ENCODE data around the gene METTL4.
A peak's percentile ranks its signal among the peaks of the same experiment; 100 is the strongest.

The METTL4 gene, protein sequence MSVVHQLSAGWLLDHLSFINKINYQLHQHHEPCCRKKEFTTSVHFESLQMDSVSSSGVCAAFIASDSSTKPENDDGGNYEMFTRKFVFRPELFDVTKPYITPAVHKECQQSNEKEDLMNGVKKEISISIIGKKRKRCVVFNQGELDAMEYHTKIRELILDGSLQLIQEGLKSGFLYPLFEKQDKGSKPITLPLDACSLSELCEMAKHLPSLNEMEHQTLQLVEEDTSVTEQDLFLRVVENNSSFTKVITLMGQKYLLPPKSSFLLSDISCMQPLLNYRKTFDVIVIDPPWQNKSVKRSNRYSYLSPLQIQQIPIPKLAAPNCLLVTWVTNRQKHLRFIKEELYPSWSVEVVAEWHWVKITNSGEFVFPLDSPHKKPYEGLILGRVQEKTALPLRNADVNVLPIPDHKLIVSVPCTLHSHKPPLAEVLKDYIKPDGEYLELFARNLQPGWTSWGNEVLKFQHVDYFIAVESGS

DNA sequence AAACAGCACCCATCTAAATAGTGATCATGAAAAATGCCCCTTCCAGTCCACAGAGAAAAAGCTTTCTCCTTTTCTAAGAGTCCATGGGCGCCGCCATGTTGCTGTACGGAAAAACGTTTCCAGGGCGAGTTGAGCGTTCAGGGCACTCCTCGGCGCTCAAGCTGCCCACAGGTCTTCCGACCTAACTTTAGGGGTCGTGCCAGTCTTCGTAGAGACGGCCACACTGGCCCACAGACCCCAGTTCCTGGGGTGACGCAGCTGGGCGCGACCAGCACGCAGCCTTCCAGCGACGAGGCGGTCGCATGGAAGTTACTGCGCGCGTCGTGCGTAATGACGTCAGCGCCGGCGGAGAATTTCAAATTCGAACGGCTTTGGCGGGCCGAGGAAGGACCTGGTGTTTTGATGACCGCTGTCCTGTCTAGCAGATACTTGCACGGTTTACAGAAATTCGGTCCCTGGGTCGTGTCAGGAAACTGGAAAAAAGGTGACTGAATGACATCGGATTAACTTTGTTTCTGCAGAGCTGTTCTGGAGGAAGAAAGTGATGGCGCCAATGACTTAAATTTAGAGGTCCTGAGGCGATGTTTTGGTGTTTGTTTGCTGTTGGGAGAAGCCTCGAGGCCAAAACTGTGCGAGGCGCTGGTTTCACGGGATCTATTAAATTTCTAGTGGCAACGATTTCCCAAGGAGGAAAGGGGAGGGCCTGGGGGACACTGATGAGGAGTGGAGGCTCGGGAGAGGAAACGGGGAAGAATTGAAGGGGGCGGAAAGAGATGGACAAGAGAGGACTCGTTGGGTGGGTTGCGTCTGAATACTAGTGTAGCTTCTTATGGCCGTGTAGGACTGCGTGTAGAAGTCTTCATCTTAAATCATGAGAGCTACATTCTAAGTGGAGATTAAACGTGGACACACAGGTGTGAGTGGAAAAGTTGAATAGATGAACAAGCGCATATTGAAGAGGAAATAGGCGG is at the start of gene METTL4, which contains the start of gene NDC80:
TSS of gene METTL4 (minus strand) at position 306 of the 971 bp plus-strand sequence. CDS start 4,289 bp downstream, outside the sequence.
TSS of gene NDC80 (plus strand) at position 358 of the 971 bp plus-strand sequence. CDS start 1,429 bp downstream, outside the sequence.
- TF ChIP-seq, protein P1, sequence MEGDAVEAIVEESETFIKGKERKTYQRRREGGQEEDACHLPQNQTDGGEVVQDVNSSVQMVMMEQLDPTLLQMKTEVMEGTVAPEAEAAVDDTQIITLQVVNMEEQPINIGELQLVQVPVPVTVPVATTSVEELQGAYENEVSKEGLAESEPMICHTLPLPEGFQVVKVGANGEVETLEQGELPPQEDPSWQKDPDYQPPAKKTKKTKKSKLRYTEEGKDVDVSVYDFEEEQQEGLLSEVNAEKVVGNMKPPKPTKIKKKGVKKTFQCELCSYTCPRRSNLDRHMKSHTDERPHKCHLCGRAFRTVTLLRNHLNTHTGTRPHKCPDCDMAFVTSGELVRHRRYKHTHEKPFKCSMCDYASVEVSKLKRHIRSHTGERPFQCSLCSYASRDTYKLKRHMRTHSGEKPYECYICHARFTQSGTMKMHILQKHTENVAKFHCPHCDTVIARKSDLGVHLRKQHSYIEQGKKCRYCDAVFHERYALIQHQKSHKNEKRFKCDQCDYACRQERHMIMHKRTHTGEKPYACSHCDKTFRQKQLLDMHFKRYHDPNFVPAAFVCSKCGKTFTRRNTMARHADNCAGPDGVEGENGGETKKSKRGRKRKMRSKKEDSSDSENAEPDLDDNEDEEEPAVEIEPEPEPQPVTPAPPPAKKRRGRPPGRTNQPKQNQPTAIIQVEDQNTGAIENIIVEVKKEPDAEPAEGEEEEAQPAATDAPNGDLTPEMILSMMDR (IDR thresholded peaks at IDR 0.05; ENCODE audit: borderline replicate concordance, insufficient read depth, low read depth, low read length) = no peak

DNA sequence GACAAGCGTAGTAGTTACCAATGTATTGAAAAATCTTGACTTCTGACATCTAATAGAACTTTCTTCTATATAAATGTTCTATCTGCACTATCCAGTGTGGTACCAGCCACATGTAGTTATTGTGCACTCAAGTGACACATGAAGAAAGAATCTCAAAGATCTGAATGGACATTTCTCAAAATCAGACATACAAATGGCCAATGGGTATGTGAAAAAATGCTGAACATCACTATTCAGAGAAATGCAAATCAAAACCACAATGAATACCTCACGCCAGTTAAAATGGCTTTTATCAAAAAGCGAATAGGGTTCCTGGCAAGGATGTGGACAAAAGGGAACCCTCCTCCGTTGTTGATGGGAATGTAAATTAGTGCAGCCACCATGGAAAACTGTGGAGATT is 46.7 kb upstream of the METTL4 start:
- no peak overlapping the region for H3K4me3 ChIP-seq (ENCODE audit: low read depth, low read length)
- TF ChIP-seq, protein P1 (IDR thresholded peaks at IDR 0.05; ENCODE audit: borderline replicate concordance, insufficient read depth, low read depth, low read length) = no peak

More for the DNA sequence above, at the start of gene METTL4, which contains the start of gene NDC80:
- H3K4me3 ChIP-seq (ENCODE audit: low read depth, low read length) = peak within 1 kb of the TSS; percentile 68

DNA sequence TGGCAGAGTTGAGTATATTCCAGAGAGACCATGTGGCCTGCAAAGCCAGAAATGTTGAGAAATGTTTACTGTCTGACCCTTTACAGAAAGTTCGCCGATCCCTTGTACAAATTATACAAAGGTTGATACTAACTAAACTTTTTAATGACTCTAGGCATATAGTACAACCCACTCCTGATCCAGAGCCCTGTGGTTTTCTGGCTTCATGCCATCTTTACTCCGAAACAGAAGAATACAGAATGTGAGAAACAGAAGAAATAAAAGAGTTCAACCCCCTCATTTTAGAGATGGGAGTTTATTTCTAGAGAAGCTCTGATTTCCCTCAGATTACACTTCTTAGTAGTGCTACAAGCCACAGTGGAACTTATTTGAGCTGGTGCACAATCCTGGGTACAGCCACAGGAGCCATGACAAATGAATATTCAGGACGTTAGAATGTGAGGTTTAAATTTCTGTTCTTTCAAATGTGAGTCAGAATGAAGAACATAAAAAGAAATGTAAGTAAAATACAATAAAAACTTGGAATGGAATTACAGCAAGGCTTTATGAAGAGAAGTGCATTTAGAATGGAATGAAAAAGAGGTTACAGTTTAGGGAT is 46.2 kb upstream of the METTL4 start:
- H3K4me3 ChIP-seq (ENCODE audit: low read depth, low read length) = no peak overlapping the region
- TF ChIP-seq, protein P1 (IDR thresholded peaks at IDR 0.05; ENCODE audit: borderline replicate concordance, insufficient read depth, low read depth, low read length) = no peak

DNA sequence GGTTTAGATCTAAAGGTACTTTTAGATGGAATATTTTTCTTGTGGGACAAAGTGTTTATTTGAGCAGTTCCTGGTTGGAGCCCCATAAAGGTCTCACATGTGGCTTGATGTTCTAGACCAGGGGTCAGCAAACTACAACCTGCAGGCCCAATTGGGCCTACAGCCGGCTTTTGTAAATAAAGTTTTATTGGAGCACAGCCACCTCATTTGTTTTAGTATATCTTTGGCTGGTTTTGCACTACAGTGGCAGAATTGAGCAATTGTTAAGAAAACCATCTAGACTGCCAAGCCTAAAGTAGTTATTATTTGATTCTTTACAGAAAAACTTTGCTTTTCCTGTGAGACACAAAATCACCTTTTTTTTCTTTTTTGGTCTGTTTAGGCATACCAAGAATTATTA is 41.7 kb upstream of the METTL4 start:
- no peak overlapping the region for H3K4me3 ChIP-seq (ENCODE audit: low read depth, low read length)
- TF ChIP-seq, protein P1 (IDR thresholded peaks at IDR 0.05; ENCODE audit: borderline replicate concordance, insufficient read depth, low read depth, low read length) = no peak

DNA sequence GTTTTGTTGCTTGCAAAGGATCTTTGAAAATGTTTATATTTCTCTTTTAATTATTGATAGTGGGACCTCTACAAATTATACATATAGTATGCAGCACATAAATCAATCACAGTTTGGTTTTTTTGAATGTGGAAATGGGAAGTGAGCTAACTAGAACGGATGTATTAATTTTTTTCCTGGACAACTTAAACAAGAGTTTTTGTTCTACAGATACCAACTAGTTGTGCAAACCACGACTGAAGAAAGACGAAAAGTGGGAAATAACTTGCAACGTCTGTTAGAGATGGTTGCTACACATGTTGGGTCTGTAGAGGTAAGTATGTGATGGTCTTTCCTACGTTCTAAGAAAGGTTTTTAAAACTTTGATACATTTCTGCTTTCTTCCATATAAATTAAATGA is 39.2 kb upstream of the METTL4 start:
- H3K4me3 ChIP-seq (ENCODE audit: low read depth, low read length) = no peak overlapping the region
- TF ChIP-seq, protein P1 (IDR thresholded peaks at IDR 0.05; ENCODE audit: borderline replicate concordance, insufficient read depth, low read depth, low read length) = no peak

DNA sequence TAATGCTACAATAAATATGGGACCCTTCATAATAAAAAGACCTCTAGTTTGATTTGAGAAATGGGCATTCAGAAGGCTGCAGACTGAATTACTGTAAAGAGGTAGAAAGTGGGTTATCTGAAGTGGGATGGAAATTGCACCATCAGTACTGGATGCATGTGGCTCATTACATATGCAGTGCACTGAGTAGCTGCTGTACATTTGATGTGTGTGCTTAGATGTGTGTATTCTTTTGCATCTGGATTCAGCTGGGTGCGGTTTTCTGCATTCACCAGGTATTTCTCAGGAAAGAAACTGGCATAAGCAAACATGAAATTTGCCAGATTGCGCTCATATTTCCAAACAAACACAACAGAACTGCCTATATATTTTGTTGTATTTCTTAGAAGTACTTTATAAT is 38.3 kb upstream of the METTL4 start:
- no peak overlapping the region for H3K4me3 ChIP-seq (ENCODE audit: low read depth, low read length)
- TF ChIP-seq, protein P1 (IDR thresholded peaks at IDR 0.05; ENCODE audit: borderline replicate concordance, insufficient read depth, low read depth, low read length) = no peak

All from GM12875 (cell line).